ENCODE data around the gene RTN4RL1. TPM values are rescaled to one million over a fixed set of nuclear protein-coding genes. Genes with fewer than 3 reads are reported as not detected.
A peak's percentile ranks its signal among the peaks of the same experiment; 100 is the strongest.

RTN4RL1 gene
- total RNA-seq, 1 donor from 2014 or later, result not detected

GRCh38 chr17:2051061-2051932 is 26.2 kb upstream of the RTN4RL1 start:
- Mint-ChIP-seq H3K4me1 (peaks cover 35% of the 10 kb centered on the region), H3K4me3 (peak overlapping the region; percentile 38), H3K27ac (no peak overlapping the region), H3K27me3 (peaks cover 15% of the 10 kb centered on the region), H3K9me3 (no peaks in the 10 kb centered on the region), H3K36me3 (ENCODE audit: low read depth) (no peaks in the 10 kb centered on the region)
- POLR2A ChIA-PET, result interaction anchor here (0.6 to 2.1 kb wide), 4 partner anchors 21 to 1580 kb away, joined by 3 to 15 read pairs (median 8); partner anchors contain the start of genes DPH1 and RTN4RL1
- ATAC-seq (ENCODE audit: low read depth) (no peak), DNase-seq (no peak)
- CTCF ChIA-PET, result interaction anchor here (1.6 to 2.0 kb wide), 3 partner anchors 119 to 196 kb away, joined by 4 to 14 read pairs (median 6); no protein-coding TSS in a partner anchor
- no peak for TF ChIP-seq CTCF (IDR thresholded peaks at IDR 0.05)
- intact Hi-C loops (cut with micrococcal nuclease), result loop anchor here (5.0 kb wide), 1 partner anchor 351 kb away; the partner anchor contains the start of gene MNT

- TF ChIP-seq CTCF (IDR thresholded peaks at IDR 0.05), result no peak
Measured at GRCh38 chr17:2050300-2051060, 25.3 kb upstream of the RTN4RL1 start.

GRCh38 chr17:2049333-2050299 is 24.5 kb upstream of the RTN4RL1 start:
- ATAC-seq (ENCODE audit: low read depth) (peak; percentile 81), DNase-seq (peak; percentile 91)
- intact Hi-C loops (cut with micrococcal nuclease), result loop anchor here (1.0 to 5.0 kb wide), 2 partner anchors 19 to 353 kb away; partner anchors contain the start of genes DPH1 and MNT
- peaks cover 3% of the 10 kb centered on the region for H3K36me3 Mint-ChIP-seq (ENCODE audit: low read depth)
- H3K9me3 Mint-ChIP-seq, result no peaks in the 10 kb centered on the region
- H3K27ac Mint-ChIP-seq, result peak overlapping the region; percentile 53
- H3K27me3 Mint-ChIP-seq, result peaks cover 15% of the 10 kb centered on the region
- TF ChIP-seq CTCF (IDR thresholded peaks at IDR 0.05), result no peak
- CTCF ChIA-PET, result no interaction called here
- POLR2A ChIA-PET, result interaction anchor here (0.6 to 2.1 kb wide), 4 partner anchors 9 to 186 kb away, joined by 3 to 11 read pairs (median 4); partner anchors contain the start of gene DPH1
- H3K4me1 Mint-ChIP-seq, result peaks cover 30% of the 10 kb centered on the region
- peak overlapping the region; percentile 72 for H3K4me3 Mint-ChIP-seq

More at GRCh38 chr17:2050300-2051060, 25.3 kb upstream of the RTN4RL1 start:
- Mint-ChIP-seq H3K4me1 (peaks cover 33% of the 10 kb centered on the region), H3K36me3 (ENCODE audit: low read depth) (no peaks in the 10 kb centered on the region), H3K27me3 (peaks cover 15% of the 10 kb centered on the region), H3K27ac (no peak overlapping the region), H3K4me3 (no peak overlapping the region), H3K9me3 (no peaks in the 10 kb centered on the region)
- CTCF ChIA-PET, result interaction anchor here (1.8 to 2.0 kb wide), 2 partner anchors 120 to 196 kb away, joined by 4 to 6 read pairs; no protein-coding TSS in a partner anchor
- POLR2A ChIA-PET, result interaction anchor here (0.7 to 2.1 kb wide), 3 partner anchors 20 to 39 kb away, joined by 3 to 11 read pairs (median 4); partner anchors contain the start of genes DPH1 and RTN4RL1
- intact Hi-C loops (cut with micrococcal nuclease), result loop anchor here (5.0 kb wide), 1 partner anchor 352 kb away; the partner anchor contains the start of gene MNT
- ATAC-seq (ENCODE audit: low read depth) (peak; percentile 21), DNase-seq (no peak)

GRCh38 chr17:2048805-2049204 is 23.7 kb upstream of the RTN4RL1 start:
- intact Hi-C loops (cut with micrococcal nuclease), result loop anchor here (1.0 kb wide), 1 partner anchor 19 kb away; the partner anchor contains the start of gene DPH1
- Mint-ChIP-seq H3K36me3 (ENCODE audit: low read depth) (peaks cover 7% of the 10 kb centered on the region), H3K27me3 (peaks cover 15% of the 10 kb centered on the region), H3K27ac (no peak overlapping the region), H3K4me1 (peaks cover 24% of the 10 kb centered on the region), H3K4me3 (peak overlapping the region; percentile 72), H3K9me3 (no peaks in the 10 kb centered on the region)
- POLR2A ChIA-PET, result interaction anchor here (0.6 to 1.3 kb wide), 2 partner anchors 10 to 187 kb away, joined by 3 to 4 read pairs; no protein-coding TSS in a partner anchor
- CTCF ChIA-PET, result interaction anchor here (2.0 kb wide), 1 partner anchor 196 kb away, joined by 6 read pairs; no protein-coding TSS in a partner anchor
- TF ChIP-seq CTCF (IDR thresholded peaks at IDR 0.05), result no peak
- no peak for DNase-seq
- ATAC-seq (ENCODE audit: low read depth), result no peak

Data from activated B cell treated with CpG ODN at 0.5 μM for 24 hours (primary cell).